Lower lobe of right lung (tissue), 2 donors: ENCODE results near the gene NCKAP1. TPM values are rescaled to one million over a fixed set of nuclear protein-coding genes. Genes with fewer than 3 reads are reported as not detected.
"Not testable (repeated sequence)": the region's sequence is repeated elsewhere in the genome, so short reads cannot be mapped to it uniquely, and the experiment has no call there.

Experiments
- ATAC-seq, 2 donors: fragments of 200-7000 bp; cut with Tn5 transposase; one replicate each; pipeline ENCODE4 v1.9.1; 2020 to 2022; ENCODE audit warnings: mild to moderate bottlenecking in 2 of 2, moderate library complexity in 2 of 2
- DNase-seq: peaks from one replicate; pipeline ENCODE4 v3.0.0-alpha.2; 2020
- H3K27ac ChIP-seq: fragments of 200-600 bp; one replicate; pipeline ENCODE4 v1.8.0; 2022
- H3K27me3 ChIP-seq: fragments of 200-600 bp; one replicate; pipeline ENCODE4 v1.8.0; 2022; ENCODE audit warnings: low read depth
- H3K36me3 ChIP-seq: fragments of 200-600 bp; one replicate; pipeline ENCODE4 v1.8.0; 2022; ENCODE audit warnings: mild to moderate bottlenecking
- H3K4me1 ChIP-seq: fragments of 200-600 bp; one replicate; pipeline ENCODE4 v1.8.0; 2022
- H3K4me3 ChIP-seq: fragments of 200-600 bp; one replicate; pipeline ENCODE4 v1.8.0; 2022; ENCODE audit warnings: mild to moderate bottlenecking
- H3K9me3 ChIP-seq: fragments of 200-600 bp; one replicate; pipeline ENCODE4 v1.8.0; 2022
- CTCF ChIP-seq: fragments of 200-600 bp; IDR thresholded peaks from one replicate; pipeline ENCODE4 v1.8.0; 2022; ENCODE audit warnings: antibody characterized with exemption, mild to moderate bottlenecking
- intact Hi-C: fragments of 100-400 bp; cut with DNase I; formaldehyde crosslinking; loops from one replicate; pipeline ENCODE4 v1.11.0; 2022
- total RNA-seq: library from RNA; stranded (reverse); fragmentation: NEBNext Ultra II Directional; extraction: Animal tissue kit (Norgen Biotek cat#: 25700); gene quantifications from one replicate; pipeline ENCODE4 v1.2.1, GENCODE V29; 2021
- donor health status: DM: no; HTN: yes; CAD: no; lungs with severe emphysema.

The NCKAP1 gene
- total RNA-seq, 1 donor from 2014 or later, result 96.8 TPM

DNA sequence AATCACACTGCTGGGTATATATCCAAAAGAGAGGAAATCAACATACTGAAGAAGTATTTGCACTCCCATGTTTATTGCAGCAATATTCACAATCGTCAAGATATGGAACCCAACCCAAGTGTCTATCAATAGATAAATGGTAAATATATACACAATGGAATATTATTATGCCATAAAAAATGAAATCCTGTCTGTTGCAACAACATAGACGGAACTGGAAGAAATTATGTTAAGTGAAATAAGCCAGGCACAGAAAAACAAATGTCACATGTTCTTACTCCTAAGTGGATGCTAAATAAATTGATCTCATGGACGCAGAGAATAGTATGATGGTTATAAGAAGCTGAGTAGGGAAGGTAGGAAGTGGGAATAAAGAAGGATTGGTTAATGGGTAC, 65.7 kb downstream of the NCKAP1 start:
- no peaks in the 10 kb centered on the region for H3K27me3 ChIP-seq
- DNase-seq, result no peak
- no peak overlapping the region for H3K27ac ChIP-seq
- intact Hi-C loops, result no loop called here
- H3K4me3 ChIP-seq, result no peak overlapping the region
- H3K9me3 ChIP-seq, result no peaks in the 10 kb centered on the region
- H3K4me1 ChIP-seq, result no peaks in the 10 kb centered on the region
- ATAC-seq, result no peak
- H3K36me3 ChIP-seq, result peaks cover 40% of the 10 kb centered on the region
- TF ChIP-seq CTCF, result no peak

- H3K27me3 ChIP-seq, result no peaks in the 10 kb centered on the region
- H3K4me1 ChIP-seq, result no peaks in the 10 kb centered on the region
- ATAC-seq (no peak), DNase-seq (no peak)
- no peaks in the 10 kb centered on the region for H3K9me3 ChIP-seq
- no peak for TF ChIP-seq CTCF
- H3K27ac ChIP-seq, result no peak overlapping the region
- H3K36me3 ChIP-seq, result peaks cover 34% of the 10 kb centered on the region
- intact Hi-C loops, result no loop called here
- H3K4me3 ChIP-seq, result no peak overlapping the region
Measured at GRCh38 chr2:182971820-182972547, 66.3 kb downstream of the NCKAP1 start.

GRCh38 chr2:182970486-182970885, 67.8 kb downstream of the NCKAP1 start:
- intact Hi-C loops, result no loop called here
- DNase-seq, result no peak
- no peaks in the 10 kb centered on the region for H3K27me3 ChIP-seq
- H3K27ac ChIP-seq, result no peak overlapping the region
- no peak for ATAC-seq
- H3K9me3 ChIP-seq, result no peaks in the 10 kb centered on the region
- no peak for TF ChIP-seq CTCF
- H3K4me1 ChIP-seq, result no peaks in the 10 kb centered on the region
- H3K4me3 ChIP-seq, result no peak overlapping the region
- peaks cover 31% of the 10 kb centered on the region for H3K36me3 ChIP-seq

- intact Hi-C loops, result no loop called here
- ATAC-seq, result no peak
- peaks cover 36% of the 10 kb centered on the region for H3K36me3 ChIP-seq
Measured at GRCh38 chr2:182968493-182968892, 69.8 kb downstream of the NCKAP1 start.

GRCh38 chr2:182966356-182966755, 71.9 kb downstream of the NCKAP1 start:
- DNase-seq, ATAC-seq, intact Hi-C loops, H3K27me3 ChIP-seq, H3K4me3 ChIP-seq, H3K27ac ChIP-seq, H3K9me3 ChIP-seq, H3K4me1 ChIP-seq: not testable (repeated sequence)
- H3K36me3 ChIP-seq, result peaks cover 37% of the 10 kb centered on the region

More at GRCh38 chr2:182968493-182968892, 69.8 kb downstream of the NCKAP1 start:
- TF ChIP-seq CTCF, result no peak
- no peak for DNase-seq
- Histone ChIP-seq H3K27ac (no peak overlapping the region), H3K4me3 (no peak overlapping the region), H3K4me1 (no peaks in the 10 kb centered on the region), H3K9me3 (no peaks in the 10 kb centered on the region), H3K27me3 (no peaks in the 10 kb centered on the region)

DNA sequence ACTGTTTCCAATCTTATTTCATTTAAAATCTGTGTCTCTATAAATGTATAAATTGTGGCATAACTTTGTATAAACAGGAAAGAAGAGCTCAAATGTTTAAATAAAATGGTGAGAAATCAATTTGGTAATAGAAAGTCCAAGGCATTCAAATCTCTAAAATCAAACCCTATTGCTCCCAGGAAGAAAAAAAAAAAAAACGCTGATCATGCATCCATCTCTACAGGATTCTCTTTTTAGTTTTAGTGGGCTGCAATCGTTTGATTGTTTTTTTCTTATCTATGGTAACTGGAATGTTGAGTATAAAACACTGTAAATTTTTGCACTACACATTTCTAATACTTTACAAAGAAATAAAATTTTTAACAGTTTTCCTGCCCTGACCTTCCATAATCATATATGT, 75.6 kb downstream of the NCKAP1 start:
- no peak for TF ChIP-seq CTCF
- peaks cover 39% of the 10 kb centered on the region for H3K36me3 ChIP-seq

GRCh38 chr2:182960869-182961268, 77.4 kb downstream of the NCKAP1 start:
- H3K9me3 ChIP-seq, ATAC-seq, H3K4me3 ChIP-seq, DNase-seq, H3K4me1 ChIP-seq, H3K27me3 ChIP-seq, intact Hi-C loops, H3K27ac ChIP-seq: not testable (repeated sequence)
- H3K36me3 ChIP-seq, result peaks cover 48% of the 10 kb centered on the region

More for the DNA sequence above, 75.6 kb downstream of the NCKAP1 start:
- H3K27ac ChIP-seq, result no peak overlapping the region
- H3K4me3 ChIP-seq, result no peak overlapping the region
- intact Hi-C loops, result no loop called here
- H3K9me3 ChIP-seq, result no peaks in the 10 kb centered on the region
- no peaks in the 10 kb centered on the region for H3K4me1 ChIP-seq
- DNase-seq (no peak), ATAC-seq (no peak)
- H3K27me3 ChIP-seq, result no peaks in the 10 kb centered on the region
